ENCODE measurements around the gene TRO. TPM values are rescaled to one million over a fixed set of nuclear protein-coding genes. Genes with fewer than 3 reads are reported as not detected.

The TRO gene
- total RNA-seq, 3 donors from 2014 or later = 5.0 to 22.0 (median 14.8) TPM

GRCh38 chrX:54980334-54980733, 59.7 kb downstream of the TRO start:
- Histone ChIP-seq H3K36me3 (no peaks in the 10 kb centered on the region), H3K4me1 (no peaks in the 10 kb centered on the region), H3K27me3 (peaks cover 0 to 17% of the 10 kb centered on the region in 2 donors), H3K4me3 (no peak overlapping the region), H3K9me3 (peaks cover 0 to 12% of the 10 kb centered on the region in 2 donors), H3K27ac (no peak overlapping the region)
- TF ChIP-seq CTCF (IDR thresholded peaks at IDR 0.05) (no peak), POLR2A (IDR thresholded peaks at IDR 0.05) (no peak), POLR2AphosphoS5 (IDR thresholded peaks at IDR 0.05) (no peak)
- DNase-seq (ENCODE audit: low spot score in 2 of 2) = no peak
- intact Hi-C loops (cut with DNase I; ENCODE audit: low total_unique reads) = no loop called here

Other genes starting within 250 kb of the TRO start
- gene ITIH6, start 122.6 kb upstream of the TRO start, total RNA-seq = 1 to 10 TPM in 2 of 3 donors, not detected in 1; 1.3 to 2.3 TPM
- gene MAGED2, start 113.1 kb upstream of the TRO start, total RNA-seq = 100 to 1,000 TPM; 109 to 516 (median 307) TPM
- 10 to 100 TPM in 1 of 3 donors, 1 to 10 TPM in 2; 2.6 to 18.7 (median 3.1) TPM for gene PFKFB1, start 73.4 kb downstream of the TRO start, total RNA-seq
- 10 to 100 TPM in 2 of 3 donors, 1 to 10 TPM in 1; 6.7 to 13.2 (median 10.8) TPM for gene APEX2, start 79.5 kb downstream of the TRO start, total RNA-seq
- 1 to 10 TPM in 2 of 3 donors, not detected in 1; 1.1 to 1.3 TPM for gene ALAS2, start 110.2 kb downstream of the TRO start, total RNA-seq
- not detected for gene PAGE2B, start 154.2 kb downstream of the TRO start, total RNA-seq
- not detected for gene PAGE2, start 168.2 kb downstream of the TRO start, total RNA-seq